ENCODE data around the gene NKX6-1.
A peak's percentile ranks its signal among the peaks of the same experiment; 100 is the strongest.

Gene NKX6-1

DNA sequence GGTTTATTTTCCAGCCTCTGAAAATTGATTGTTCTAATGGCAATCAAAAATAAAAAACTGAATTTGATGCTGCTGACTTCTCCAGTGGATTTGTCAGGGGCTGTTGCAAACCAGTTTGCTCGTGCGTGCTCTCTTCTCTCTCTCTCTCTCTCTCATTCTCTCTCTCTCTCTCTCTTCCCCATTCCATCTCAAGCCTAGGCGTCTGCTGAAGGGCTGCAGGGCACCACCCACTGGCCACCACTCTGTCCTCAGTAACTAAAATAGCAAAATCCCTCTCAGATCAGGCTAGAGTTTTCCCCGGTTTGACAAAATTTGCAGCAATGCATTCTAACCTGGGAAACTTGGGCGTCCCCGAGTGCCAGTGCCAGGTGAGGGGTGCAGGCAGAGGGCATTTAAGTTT lies 19.4 kb downstream of the NKX6-1 start:
- no peak for DNase-seq (ENCODE audit: low spot score)

DNA sequence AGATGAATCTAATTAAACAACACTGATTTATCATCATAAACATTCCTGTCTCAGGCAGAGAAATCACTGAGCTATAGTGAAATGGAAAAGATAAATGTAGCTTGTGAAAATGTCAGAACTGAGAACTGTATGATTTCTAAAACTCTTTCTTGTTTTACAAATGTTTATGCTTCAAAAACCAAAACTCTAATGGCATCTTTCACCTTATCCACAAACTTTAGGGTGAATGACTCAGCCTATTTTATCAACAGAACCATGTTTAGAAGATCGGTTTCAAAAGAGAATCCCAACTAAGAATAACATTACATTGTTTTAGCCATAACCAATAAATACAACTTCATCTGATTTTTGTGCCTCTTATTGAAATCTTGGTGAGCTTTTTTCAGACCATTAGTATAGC lies 21.4 kb downstream of the NKX6-1 start:
- no peak for DNase-seq (ENCODE audit: low spot score)

DNA sequence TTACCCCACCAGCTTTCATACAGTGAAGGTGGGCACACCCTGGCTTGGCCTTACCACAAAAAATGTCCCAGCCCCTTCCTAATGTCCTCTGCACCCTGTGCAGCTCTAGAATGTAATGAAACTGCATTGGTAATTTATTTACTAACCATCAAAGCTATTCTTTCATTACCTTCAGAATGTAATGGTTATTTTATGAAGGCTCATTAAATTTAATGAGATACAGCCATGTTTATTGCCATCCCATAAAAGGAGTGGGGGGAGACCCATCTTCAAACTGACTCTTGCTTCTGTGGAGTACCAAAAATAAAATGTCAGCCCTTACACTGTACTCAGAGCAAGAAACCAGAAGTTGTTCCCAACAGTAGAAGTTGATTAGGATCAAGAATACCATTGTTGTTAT lies 25.0 kb downstream of the NKX6-1 start:
- no peak for DNase-seq (ENCODE audit: low spot score)

DNA sequence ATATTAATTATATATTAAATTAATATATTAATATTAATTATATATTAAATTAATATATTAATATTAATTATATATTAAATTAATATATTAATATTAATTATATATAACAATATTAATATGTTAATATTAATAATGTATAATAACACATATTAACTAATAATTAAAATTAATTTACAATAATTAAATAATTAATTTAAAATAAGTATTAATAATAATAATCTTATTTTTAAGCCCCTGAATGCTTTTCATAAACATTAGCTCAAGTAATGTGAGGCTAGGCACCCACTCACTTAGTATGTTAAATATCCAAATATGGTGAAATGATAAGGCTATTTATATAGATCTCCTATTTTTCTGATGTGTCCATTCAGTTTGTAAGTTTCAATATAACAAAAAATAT lies 26.9 kb downstream of the NKX6-1 start:
- no peak for DNase-seq (ENCODE audit: low spot score)

DNA sequence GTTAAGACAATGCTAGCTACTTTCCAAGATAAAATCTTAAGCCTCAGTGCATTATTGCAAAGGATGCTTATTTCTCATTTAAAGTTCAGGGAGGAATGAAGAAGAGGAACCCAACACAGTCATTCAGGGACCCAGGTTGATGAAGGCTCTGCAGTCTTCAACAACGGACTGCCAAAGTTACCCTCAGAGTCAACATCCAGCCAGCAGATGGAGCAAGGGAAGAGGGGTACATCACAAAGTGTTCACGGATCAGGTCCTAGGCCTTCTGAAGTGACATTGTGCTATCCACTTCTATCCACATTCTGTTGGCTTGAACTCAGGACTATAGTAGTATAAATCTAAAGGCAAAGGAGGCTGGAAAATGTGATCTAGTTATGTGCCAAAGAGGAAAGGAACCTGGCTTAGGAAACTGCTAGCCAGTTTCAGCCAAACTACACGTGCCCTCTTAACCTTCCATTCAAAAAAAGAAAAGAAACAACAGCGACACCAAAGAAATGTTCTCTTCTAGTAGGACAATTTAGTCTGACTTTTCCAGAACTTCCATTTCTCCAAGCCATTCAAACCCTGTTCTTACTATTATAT lies 28.8 kb downstream of the NKX6-1 start:
- DNase-seq (ENCODE audit: low spot score): peak; percentile 9

DNA sequence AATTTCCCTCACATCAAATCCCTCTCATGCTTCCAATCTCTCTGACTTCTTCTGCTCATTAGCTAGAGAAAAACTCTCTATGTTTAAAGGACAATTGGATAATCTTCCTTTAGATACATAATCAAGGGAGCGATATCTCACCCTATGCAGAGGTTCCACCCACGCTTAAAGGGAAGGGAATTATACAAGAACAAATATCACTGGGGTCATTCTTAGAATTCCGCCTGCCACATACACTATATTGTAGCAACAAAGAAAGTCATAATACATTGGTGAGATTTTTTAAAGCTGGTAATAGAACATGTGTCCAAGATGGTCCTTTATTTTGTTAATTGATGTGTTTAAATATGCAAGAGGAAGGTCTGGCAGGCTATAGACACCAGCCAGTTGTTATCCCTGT lies 31.5 kb downstream of the NKX6-1 start:
- no peak for DNase-seq (ENCODE audit: low spot score)

DNA sequence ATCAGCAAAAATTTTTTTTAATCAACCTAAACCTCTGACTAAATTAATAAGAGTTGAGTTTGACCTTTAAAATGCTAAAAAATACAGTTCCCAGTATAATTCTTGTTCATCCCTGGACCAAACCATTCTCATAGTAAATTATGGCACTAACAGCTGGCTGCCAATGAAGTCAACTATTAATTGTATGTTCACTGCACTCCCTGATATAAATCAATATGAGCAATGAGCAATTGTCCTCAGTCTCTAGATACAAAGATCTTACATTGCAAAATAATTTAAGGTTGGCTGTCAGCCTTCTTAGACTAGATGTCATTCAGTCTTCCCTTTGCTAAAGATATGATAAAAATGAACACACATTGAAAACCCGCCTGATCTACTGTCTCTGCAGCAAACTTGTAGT lies 39.3 kb downstream of the NKX6-1 start:
- no peak for DNase-seq (ENCODE audit: low spot score)

DNA sequence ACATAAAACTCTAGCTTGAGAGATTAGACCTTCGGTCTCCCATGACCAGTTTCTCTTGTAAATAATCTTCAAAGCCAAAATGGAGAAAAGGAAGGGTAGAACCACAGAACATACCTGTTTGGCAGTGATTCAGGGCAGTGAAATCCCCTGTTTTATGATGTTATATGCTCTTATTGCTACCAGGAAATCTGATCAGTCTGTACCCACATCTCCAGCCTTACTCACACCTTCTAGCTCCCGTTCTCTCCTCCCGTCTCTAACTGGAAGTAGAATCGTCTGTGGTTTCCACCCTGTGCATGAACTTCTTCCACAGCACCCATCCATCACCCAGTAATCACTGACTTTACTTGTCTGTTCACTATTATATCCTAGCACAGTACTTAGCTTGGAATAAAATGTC lies 42.9 kb downstream of the NKX6-1 start:
- DNase-seq (ENCODE audit: low spot score): no peak

DNA sequence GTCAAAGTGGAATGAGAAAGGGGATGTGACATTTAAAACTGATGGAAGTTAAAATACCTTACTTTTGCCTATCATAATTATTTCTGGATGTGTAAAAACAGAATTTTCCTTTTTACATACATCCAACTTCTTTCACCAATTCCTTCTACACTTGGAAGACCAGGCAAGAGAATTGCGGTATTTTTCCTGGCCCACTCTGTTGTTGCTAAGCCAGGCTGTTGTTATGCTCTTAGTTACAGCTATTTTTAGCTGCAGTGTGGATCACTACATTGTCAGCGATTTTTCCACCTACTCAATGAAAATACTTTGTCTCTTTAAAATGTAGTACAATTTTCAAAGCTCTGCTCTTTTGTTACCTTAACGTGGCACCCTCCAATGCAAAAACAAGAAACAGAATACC lies 43.4 kb downstream of the NKX6-1 start:
- no peak for DNase-seq (ENCODE audit: low spot score)

DNA sequence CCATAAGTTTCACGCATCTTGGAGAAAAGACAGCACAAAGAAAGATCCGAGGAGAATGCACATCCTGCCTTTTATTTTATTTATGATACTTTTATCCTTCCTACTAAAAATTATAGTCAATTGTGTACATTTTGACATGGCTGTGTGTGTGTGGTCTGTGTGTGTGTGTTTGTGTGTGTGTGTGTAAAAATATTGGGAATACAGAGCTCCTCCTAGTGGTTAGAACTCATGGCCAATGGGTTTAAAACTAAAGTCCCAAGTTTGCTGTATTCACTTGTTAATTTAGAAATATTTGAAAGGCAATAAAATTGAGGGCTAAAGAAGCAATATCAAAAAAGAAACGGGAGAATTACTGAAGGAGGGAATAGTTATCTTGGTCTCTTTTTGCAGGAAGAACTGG lies 47.5 kb downstream of the NKX6-1 start:
- no peak for DNase-seq (ENCODE audit: low spot score)

DNA sequence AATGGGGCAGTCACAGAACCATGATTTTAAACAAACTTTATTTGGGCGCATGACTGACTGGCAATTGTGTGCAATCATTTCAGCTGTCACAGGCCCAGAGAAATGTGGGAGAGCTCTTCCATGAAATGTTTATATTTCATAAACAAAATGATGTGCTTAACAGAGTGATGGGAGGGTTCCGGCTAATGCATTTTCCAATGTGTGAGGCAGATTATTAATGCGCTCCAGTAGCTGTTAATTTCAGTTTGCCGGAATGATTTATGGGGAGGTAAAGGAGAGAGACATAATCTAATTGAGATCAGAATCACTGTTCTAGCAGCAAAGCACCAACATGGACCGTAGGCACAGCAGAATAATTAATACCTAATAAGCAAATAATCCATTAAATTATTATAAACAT lies 55.6 kb downstream of the NKX6-1 start:
- no peak for DNase-seq (ENCODE audit: low spot score)

DNA sequence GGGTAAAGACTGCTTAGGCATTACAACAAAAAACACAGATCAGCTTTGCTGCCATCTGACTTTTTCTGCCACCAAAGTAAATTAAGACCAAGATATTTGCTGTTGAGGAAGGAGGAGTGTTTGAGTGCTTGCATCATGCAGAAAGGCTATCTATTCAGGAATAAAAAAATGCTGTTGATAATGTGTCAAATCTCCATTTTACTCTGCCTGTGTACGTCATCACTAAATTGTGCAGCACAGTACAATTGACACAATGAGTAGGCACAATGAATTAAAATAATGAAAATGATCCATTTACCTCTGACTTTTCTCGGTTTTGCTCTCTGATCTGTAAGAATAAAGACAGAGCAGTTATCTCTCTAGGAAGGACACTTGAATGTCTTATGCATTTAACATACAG lies 56.3 kb downstream of the NKX6-1 start:
- no peak for DNase-seq (ENCODE audit: low spot score)
